BE2C (cell line): ENCODE measurements around the gene MSANTD1.

Source experiments
- DNase-seq: peaks from one replicate; pipeline ENCODE4 v3.0.0-alpha.2; 2020
- H3K27me3 ChIP-seq: fragments of 250-450 bp; sonication (Bioruptor Pico); 2 replicates; pipeline ENCODE4 v1.5.1; 2020; ENCODE audit warnings: mild to moderate bottlenecking
- H3K36me3 ChIP-seq: fragments of 250-450 bp; sonication (Bioruptor Pico); 2 replicates; pipeline ENCODE4 v1.5.1; 2020; ENCODE audit warnings: mild to moderate bottlenecking
- H3K4me1 ChIP-seq: fragments of 250-450 bp; sonication (Bioruptor Pico); 2 replicates; pipeline ENCODE4 v1.5.1; 2020
- H3K4me3 ChIP-seq: 2 replicates; pipeline ENCODE4 v1.5.1; 2011; ENCODE audit warnings: low read depth, low read length
- H3K9me3 ChIP-seq: fragments of 250-450 bp; sonication (Bioruptor Pico); 2 replicates; pipeline ENCODE4 v1.5.1; 2020
- TF ChIP-seq, protein P1 (sequence below): IDR thresholded peaks from 2 replicates; pipeline ENCODE4 v1.5.1; 2012; ENCODE audit warnings: mild to moderate bottlenecking, low read depth, low read length

Gene MSANTD1

GRCh38 chr4:3218824-3219760, 29.9 kb upstream of the MSANTD1 start:
- TF ChIP-seq, protein P1, sequence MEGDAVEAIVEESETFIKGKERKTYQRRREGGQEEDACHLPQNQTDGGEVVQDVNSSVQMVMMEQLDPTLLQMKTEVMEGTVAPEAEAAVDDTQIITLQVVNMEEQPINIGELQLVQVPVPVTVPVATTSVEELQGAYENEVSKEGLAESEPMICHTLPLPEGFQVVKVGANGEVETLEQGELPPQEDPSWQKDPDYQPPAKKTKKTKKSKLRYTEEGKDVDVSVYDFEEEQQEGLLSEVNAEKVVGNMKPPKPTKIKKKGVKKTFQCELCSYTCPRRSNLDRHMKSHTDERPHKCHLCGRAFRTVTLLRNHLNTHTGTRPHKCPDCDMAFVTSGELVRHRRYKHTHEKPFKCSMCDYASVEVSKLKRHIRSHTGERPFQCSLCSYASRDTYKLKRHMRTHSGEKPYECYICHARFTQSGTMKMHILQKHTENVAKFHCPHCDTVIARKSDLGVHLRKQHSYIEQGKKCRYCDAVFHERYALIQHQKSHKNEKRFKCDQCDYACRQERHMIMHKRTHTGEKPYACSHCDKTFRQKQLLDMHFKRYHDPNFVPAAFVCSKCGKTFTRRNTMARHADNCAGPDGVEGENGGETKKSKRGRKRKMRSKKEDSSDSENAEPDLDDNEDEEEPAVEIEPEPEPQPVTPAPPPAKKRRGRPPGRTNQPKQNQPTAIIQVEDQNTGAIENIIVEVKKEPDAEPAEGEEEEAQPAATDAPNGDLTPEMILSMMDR = no peak
- Histone ChIP-seq H3K9me3 (no peaks in the 10 kb centered on the region), H3K4me3 (no peak overlapping the region), H3K36me3 (peaks cover 53% of the 10 kb centered on the region), H3K4me1 (no peaks in the 10 kb centered on the region; the same call in 1 of the 2 replicates), H3K27me3 (no peaks in the 10 kb centered on the region)
- peak; percentile 54 for DNase-seq

- peaks cover 55% of the 10 kb centered on the region for H3K36me3 ChIP-seq
- TF ChIP-seq, protein P1 = no peak
- peak; percentile 2 for DNase-seq
- H3K9me3 ChIP-seq = no peaks in the 10 kb centered on the region
- no peaks in the 10 kb centered on the region for H3K27me3 ChIP-seq
- no peak overlapping the region for H3K4me3 ChIP-seq
- no peaks in the 10 kb centered on the region; the same call in 1 of the 2 replicates for H3K4me1 ChIP-seq
Measured at GRCh38 chr4:3219761-3220475, 29.0 kb upstream of the MSANTD1 start.

DNA sequence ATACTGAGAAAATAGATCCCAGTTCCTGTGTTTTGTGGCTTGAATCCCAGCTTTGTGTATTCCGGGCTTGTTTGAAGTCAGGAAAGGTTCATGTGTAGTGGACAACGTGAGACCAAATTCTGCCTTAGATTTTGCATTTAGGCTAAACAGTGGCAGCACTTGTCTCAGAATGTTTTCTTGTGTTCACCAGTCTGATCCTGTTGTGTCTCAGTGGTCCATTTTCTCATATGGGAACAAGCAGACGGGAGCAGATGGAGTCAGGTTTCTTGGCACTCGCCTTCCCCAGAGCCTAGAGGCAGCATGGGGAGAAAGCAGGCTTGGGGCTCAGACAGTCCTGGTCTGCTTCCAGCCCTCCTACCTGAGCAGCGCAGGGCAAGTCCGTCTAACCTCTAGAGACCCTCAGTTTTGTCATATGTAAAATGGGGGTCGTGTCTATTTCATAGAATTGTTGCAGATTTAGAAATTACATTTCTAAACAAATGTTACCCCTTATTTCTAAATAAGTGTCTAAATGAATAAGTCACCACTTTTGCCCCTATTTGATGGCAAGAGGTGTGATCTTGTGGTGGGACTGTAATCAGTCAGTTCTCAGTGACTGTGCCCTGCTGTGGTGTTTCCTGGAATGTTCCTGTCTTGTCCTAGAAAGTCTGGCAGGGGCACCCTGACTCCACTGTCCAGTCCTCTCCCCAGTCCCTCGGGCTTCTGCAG, 28.3 kb upstream of the MSANTD1 start:
- DNase-seq = peak; percentile 2
- Histone ChIP-seq H3K9me3 (no peaks in the 10 kb centered on the region), H3K27me3 (no peaks in the 10 kb centered on the region), H3K4me3 (no peak overlapping the region), H3K36me3 (peaks cover 54% of the 10 kb centered on the region), H3K4me1 (no peaks in the 10 kb centered on the region; the same call in 1 of the 2 replicates)
- TF ChIP-seq, protein P1 = no peak

- Histone ChIP-seq H3K9me3 (no peaks in the 10 kb centered on the region), H3K4me1 (no peaks in the 10 kb centered on the region; the same call in 1 of the 2 replicates), H3K36me3 (peaks cover 54% of the 10 kb centered on the region), H3K4me3 (no peak overlapping the region), H3K27me3 (no peaks in the 10 kb centered on the region)
- TF ChIP-seq, protein P1 = no peak
- DNase-seq = no peak
Measured at GRCh38 chr4:3221184-3221494, 27.8 kb upstream of the MSANTD1 start.

- DNase-seq = no peak
- H3K4me3 ChIP-seq = no peak overlapping the region
- H3K27me3 ChIP-seq = no peaks in the 10 kb centered on the region
- TF ChIP-seq, protein P1 = no peak
- peaks cover 51% of the 10 kb centered on the region for H3K36me3 ChIP-seq
- no peaks in the 10 kb centered on the region for H3K9me3 ChIP-seq
- H3K4me1 ChIP-seq = no peaks in the 10 kb centered on the region; the same call in 1 of the 2 replicates
Measured at GRCh38 chr4:3221996-3222395, 27.0 kb upstream of the MSANTD1 start.
